SK-N-SH (cell line): Measurements from ENCODE around the gene MYO1D. TPM values are rescaled to one million over a fixed set of nuclear protein-coding genes. Genes with fewer than 3 reads are reported as not detected.

Experiments used
- CTCF ChIA-PET: fragments of 300-600, 350-600 bp; formaldehyde crosslinking; extraction: SDS; loops from one replicate; lab custom pipeline; 2021; lab: Yijun Ruan, JAX
- POLR2A ChIA-PET: fragments of 350-600 bp; sonication (Branson Sonifier 250); formaldehyde crosslinking; extraction: SDS; loops from one replicate; lab custom pipeline; 2020; ENCODE audit warnings: antibody characterized with exemption, inconsistent platforms; lab: Yijun Ruan, JAX
- DNase-seq: peaks from one replicate; pipeline ENCODE4 v3.0.0; 2012
- H2AFZ ChIP-seq: fragments of 200-600 bp; sonication (generic); 2 replicates; pipeline ENCODE4 v1.8.1; 2016; ENCODE audit warnings: antibody characterized with exemption, mild to moderate bottlenecking, low read depth
- H3F3A ChIP-seq: fragments of 200-600 bp; sonication (generic); replicated peaks from 2 replicates; pipeline ENCODE3; 2016; ENCODE audit warnings: antibody characterized with exemption, mild to moderate bottlenecking; ENCODE audit not compliant: insufficient read depth
- H3K27ac ChIP-seq, 2 experiments: fragments of 200-500 bp in 1 of 2; fragments of 200-600 bp in 1 of 2; sonication (Bioruptor generic) in 1 of 2; sonication (generic), shearing (Covaris generic) in 1 of 2; 2 replicates each; pipeline versions ENCODE4 v1.5.1 to v1.6.1; 2014 to 2016; ENCODE audit warnings: low read depth in 2 of 2, inconsistent platforms in 1 of 2, low read length in 1 of 2, mild to moderate bottlenecking in 1 of 2, mixed read lengths in 1 of 2
- H3K27me3 ChIP-seq: fragments of 200-600 bp; sonication (generic), shearing (Covaris generic); 2 replicates; pipeline ENCODE4 v1.6.1; 2016; ENCODE audit warnings: mixed run types; ENCODE audit not compliant: insufficient read depth
- H3K36me3 ChIP-seq, 2 experiments: fragments of 200-500 bp in 1 of 2; fragments of 200-600 bp in 1 of 2; sonication (Bioruptor generic) in 1 of 2; sonication (generic) in 1 of 2; replicated peaks in 1 of 2; 2 replicates each; pipeline versions ENCODE3 to v1.5.1; 2014 to 2016; ENCODE audit warnings: low read length in 1 of 2, mild to moderate bottlenecking in 1 of 2; ENCODE audit not compliant: insufficient read depth in 2 of 2, control insufficient read depth in 1 of 2
- H3K4me1 ChIP-seq, 2 experiments: fragments of 200-500 bp in 1 of 2; fragments of 200-600 bp in 1 of 2; sonication (Bioruptor generic) in 1 of 2; sonication (generic), shearing (Covaris generic) in 1 of 2; 2 replicates each; pipeline versions ENCODE4 v1.5.1 to v1.6.1; 2014 to 2016; ENCODE audit warnings: low read depth in 1 of 2, low read length in 1 of 2, mixed run types in 1 of 2; ENCODE audit not compliant: insufficient read depth in 2 of 2, control insufficient read depth in 1 of 2
- H3K4me2 ChIP-seq: fragments of 200-600 bp; sonication (generic), shearing (Covaris generic); 2 replicates; pipeline ENCODE4 v1.6.1; 2017; ENCODE audit warnings: mixed run types
- H3K4me3 ChIP-seq, 2 experiments: fragments of 200-500 bp in 1 of 2; fragments of 200-600 bp in 1 of 2; sonication (Bioruptor generic) in 1 of 2; sonication (generic), shearing (Covaris generic) in 1 of 2; 2 replicates each; pipeline versions ENCODE4 v1.5.1 to v1.8.1; 2014 to 2016; ENCODE audit warnings: low read depth in 2 of 2, inconsistent platforms in 1 of 2, low read length in 1 of 2, mild to moderate bottlenecking in 1 of 2, mixed read lengths in 1 of 2, moderate library complexity in 1 of 2
- H3K79me2 ChIP-seq: fragments of 200-600 bp; sonication (generic); 2 replicates; pipeline ENCODE4 v1.8.1; 2017; ENCODE audit warnings: mild to moderate bottlenecking; ENCODE audit not compliant: insufficient read depth
- H3K9ac ChIP-seq: fragments of 200-600 bp; sonication (generic); 2 replicates; pipeline ENCODE4 v1.6.1; 2017; ENCODE audit warnings: mixed run types
- H3K9me2 ChIP-seq: fragments of 200-600 bp; sonication (generic); 2 replicates; pipeline ENCODE4 v1.6.1; 2017; ENCODE audit warnings: mixed run types
- H3K9me3 ChIP-seq: fragments of 200-600 bp; sonication (generic); 2 replicates; pipeline ENCODE4 v1.6.1; 2017; ENCODE audit warnings: mixed run types, mild to moderate bottlenecking, moderate library complexity
- H4K20me1 ChIP-seq: fragments of 200-600 bp; sonication (generic); 2 replicates; pipeline ENCODE4 v1.6.1; 2017; ENCODE audit warnings: mild to moderate bottlenecking, mixed run types; ENCODE audit not compliant: insufficient read depth
- ELF1 ChIP-seq: IDR thresholded peaks from 2 replicates; pipeline ENCODE4 v1.4.0; 2012
- FOSL2 ChIP-seq: IDR thresholded peaks from 2 replicates; pipeline ENCODE4 v1.4.0; 2012; ENCODE audit warnings: low read depth, mild to moderate bottlenecking, moderate library complexity, borderline replicate concordance
- FOXJ3 ChIP-seq: sonication (generic); formaldehyde crosslinking; IDR thresholded peaks from 2 replicates; pipeline ENCODE4 v1.5.1; 2020; ENCODE audit warnings: mild to moderate bottlenecking, missing genetic modification reagents
- GABPA ChIP-seq: IDR thresholded peaks from 2 replicates; pipeline ENCODE4 v1.4.0; 2012; ENCODE audit warnings: low read depth, mild to moderate bottlenecking
- GATA2 ChIP-seq: sonication (generic); formaldehyde crosslinking; IDR thresholded peaks from 2 replicates; pipeline ENCODE4 v1.5.0; 2020; ENCODE audit warnings: mild to moderate bottlenecking, missing genetic modification reagents
- RFX5 ChIP-seq: IDR thresholded peaks from 2 replicates; pipeline ENCODE4 v1.6.1; 2012; ENCODE audit warnings: mild to moderate bottlenecking, improper control_type of control experiment, low read length
- SIN3A ChIP-seq: IDR thresholded peaks from 2 replicates; pipeline ENCODE4 v1.6.1; 2012; ENCODE audit warnings: low read depth, mild to moderate bottlenecking, low read length, moderate library complexity, borderline replicate concordance
- SMC3 ChIP-seq: IDR thresholded peaks from 2 replicates; pipeline ENCODE4 v1.6.1; 2012; ENCODE audit warnings: low read depth, low read length, improper control_type of control experiment
- TAF1 ChIP-seq: IDR thresholded peaks from 2 replicates; pipeline ENCODE4 v1.6.1; 2012; ENCODE audit warnings: low read depth, mild to moderate bottlenecking, low read length, moderate library complexity, borderline replicate concordance
- TEAD4 ChIP-seq: IDR thresholded peaks from 2 replicates; pipeline ENCODE4 v1.4.0; 2012; ENCODE audit warnings: mild to moderate bottlenecking, borderline replicate concordance; ENCODE audit not compliant: insufficient read depth
- WGBS: methylation state at CpG from one replicate; pipeline ENCODE4 v1.1.6; 2017; ENCODE audit warnings: low lambda C conversion rate; 5-methylcytosine and 5-hydroxymethylcytosine counted together
- polyA plus RNA-seq, 3 experiments: library from polyadenylated mRNA; depleted of rRNA; stranded (reverse); fragments of >200 nt; gene quantifications; 2 replicates each; pipeline ENCODE4 v1.2.3, GENCODE V29; 2012
- TF ChIP-seq, protein P1 (sequence below): IDR thresholded peaks from 2 replicates; pipeline ENCODE4 v1.4.0; 2012; ENCODE audit warnings: low read depth, borderline replicate concordance

The MYO1D gene
- polyA plus RNA-seq, 1 of the 3 experiments (the other 2 are of a cell fraction) = 20.4 TPM

DNA sequence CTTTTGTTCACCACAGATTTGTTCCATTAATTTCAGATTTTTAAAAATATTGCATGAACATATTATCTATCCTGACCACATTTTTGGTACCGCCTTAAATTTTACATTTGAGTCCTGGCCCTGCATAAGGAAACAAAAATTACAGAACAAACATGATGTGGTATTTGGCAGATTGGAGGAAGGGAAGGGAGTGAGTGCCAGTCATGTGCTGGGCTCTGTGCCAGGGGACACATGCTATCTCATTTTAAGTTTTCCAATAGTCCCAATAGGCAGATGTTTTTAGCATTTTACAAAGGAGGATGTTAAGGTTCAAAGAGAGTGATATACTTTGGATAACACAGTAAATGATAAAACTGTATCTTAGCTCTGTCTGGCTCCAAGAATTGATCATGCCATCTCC, 205.0 kb downstream of the MYO1D start:
- H3K9me2 ChIP-seq = no peaks in the 10 kb centered on the region
- H3K36me3 ChIP-seq = no peaks in the 10 kb centered on the region
- H2AFZ ChIP-seq = no peak overlapping the region
- no peaks in the 10 kb centered on the region for H4K20me1 ChIP-seq
- no peak overlapping the region for H3K4me2 ChIP-seq
- TF ChIP-seq GABPA (no peak), TEAD4 (no peak), SIN3A (no peak), FOSL2 (no peak), GATA2 (CRISPR knock-in tag) (no peak), ELF1 (no peak), RFX5 (no peak)
- TF ChIP-seq, protein P1, sequence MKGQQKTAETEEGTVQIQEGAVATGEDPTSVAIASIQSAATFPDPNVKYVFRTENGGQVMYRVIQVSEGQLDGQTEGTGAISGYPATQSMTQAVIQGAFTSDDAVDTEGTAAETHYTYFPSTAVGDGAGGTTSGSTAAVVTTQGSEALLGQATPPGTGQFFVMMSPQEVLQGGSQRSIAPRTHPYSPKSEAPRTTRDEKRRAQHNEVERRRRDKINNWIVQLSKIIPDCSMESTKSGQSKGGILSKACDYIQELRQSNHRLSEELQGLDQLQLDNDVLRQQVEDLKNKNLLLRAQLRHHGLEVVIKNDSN = no peak
- TF ChIP-seq, all 33 proteins: peak for 0
- Histone ChIP-seq H3K9me3 (no peaks in the 10 kb centered on the region), H3K27ac (no peak overlapping the region), H3K27me3 (no peaks in the 10 kb centered on the region), H3F3A (peaks cover 10% of the 10 kb centered on the region), H3K9ac (no peak overlapping the region), H3K4me3 (no peak overlapping the region), H3K4me1 (peaks cover 0 to 9% of the 10 kb centered on the region in 2 experiments; a peak in 2 of 4 replicates), H3K79me2 (no peaks in the 10 kb centered on the region)
- CTCF ChIA-PET = no interaction called here
- POLR2A ChIA-PET = no interaction called here
- 94% methylated on average over 1 of the region's 1 CpG for WGBS
- no peak for DNase-seq

GRCh38 chr17:32664936-32665583, 211.9 kb downstream of the MYO1D start:
- POLR2A ChIA-PET = no interaction called here
- Histone ChIP-seq H3K4me3 (no peak overlapping the region), H3K9me3 (no peaks in the 10 kb centered on the region), H2AFZ (no peak overlapping the region), H4K20me1 (no peaks in the 10 kb centered on the region), H3K9me2 (no peaks in the 10 kb centered on the region), H3F3A (peaks cover 5% of the 10 kb centered on the region), H3K27me3 (no peaks in the 10 kb centered on the region), H3K36me3 (no peaks in the 10 kb centered on the region), H3K4me2 (no peak overlapping the region), H3K4me1 (no peaks in the 10 kb centered on the region), H3K27ac (no peak overlapping the region), H3K9ac (no peak overlapping the region), H3K79me2 (no peaks in the 10 kb centered on the region)
- 89% methylated on average over 9 of the region's 9 CpGs for WGBS
- CTCF ChIA-PET = no interaction called here
- DNase-seq = no peak
- TF ChIP-seq FOXJ3 (CRISPR knock-in tag) (no peak), SMC3 (no peak), TAF1 (no peak)
